HEK293 (cell line): ENCODE results near the gene DSCAML1.

ENCODE experiments used
- ZNF747 ChIP-seq: fragments of 450-650 bp; formaldehyde crosslinking; IDR thresholded peaks from 2 replicates; pipeline ENCODE4 v1.5.1; 2016; ENCODE audit warnings: missing biosample characterization, missing genetic modification characterization
- TF ChIP-seq, protein P1 (sequence below): fragments of 450-650 bp; IDR thresholded peaks from 2 replicates; pipeline ENCODE4 v1.5.1; 2018; ENCODE audit warnings: missing biosample characterization, missing genetic modification characterization
- TF ChIP-seq, protein P2 (sequence below): fragments of 450-650 bp; formaldehyde crosslinking; IDR thresholded peaks from 2 replicates; pipeline ENCODE4 v1.5.1; 2016; ENCODE audit warnings: missing biosample characterization, missing genetic modification characterization
- TF ChIP-seq, protein P3 (sequence below): fragments of 450-650 bp; formaldehyde crosslinking; IDR thresholded peaks from 2 replicates; pipeline ENCODE4 v1.5.1; 2017; ENCODE audit warnings: missing biosample characterization, mild to moderate bottlenecking, missing genetic modification characterization, moderate library complexity

DNA sequence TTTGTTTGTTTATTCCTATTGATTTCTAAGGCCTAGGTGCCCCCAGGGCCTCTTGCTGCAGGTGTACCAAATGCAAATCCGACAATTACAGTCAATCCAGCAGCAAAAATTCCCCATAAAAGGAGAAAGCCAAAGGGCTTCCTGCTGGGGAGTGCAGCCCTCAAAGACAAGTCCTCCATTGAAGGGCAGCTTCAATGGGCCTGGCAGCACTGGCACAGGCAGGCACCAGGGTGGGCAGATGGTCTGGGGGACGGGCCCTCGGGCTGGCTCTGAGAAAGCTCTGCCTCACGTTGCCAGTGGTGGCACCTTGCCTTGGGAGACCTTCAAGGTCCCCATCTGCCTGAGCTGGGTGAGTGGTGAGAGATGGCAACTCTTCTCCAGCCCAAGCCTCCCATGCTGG, 128.0 kb downstream of the DSCAML1 start:
- TF ChIP-seq, protein P1, sequence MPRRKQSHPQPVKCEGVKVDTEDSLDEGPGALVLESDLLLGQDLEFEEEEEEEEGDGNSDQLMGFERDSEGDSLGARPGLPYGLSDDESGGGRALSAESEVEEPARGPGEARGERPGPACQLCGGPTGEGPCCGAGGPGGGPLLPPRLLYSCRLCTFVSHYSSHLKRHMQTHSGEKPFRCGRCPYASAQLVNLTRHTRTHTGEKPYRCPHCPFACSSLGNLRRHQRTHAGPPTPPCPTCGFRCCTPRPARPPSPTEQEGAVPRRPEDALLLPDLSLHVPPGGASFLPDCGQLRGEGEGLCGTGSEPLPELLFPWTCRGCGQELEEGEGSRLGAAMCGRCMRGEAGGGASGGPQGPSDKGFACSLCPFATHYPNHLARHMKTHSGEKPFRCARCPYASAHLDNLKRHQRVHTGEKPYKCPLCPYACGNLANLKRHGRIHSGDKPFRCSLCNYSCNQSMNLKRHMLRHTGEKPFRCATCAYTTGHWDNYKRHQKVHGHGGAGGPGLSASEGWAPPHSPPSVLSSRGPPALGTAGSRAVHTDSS (tag by site-specific recombination): no peak
- TF ChIP-seq, protein P2, sequence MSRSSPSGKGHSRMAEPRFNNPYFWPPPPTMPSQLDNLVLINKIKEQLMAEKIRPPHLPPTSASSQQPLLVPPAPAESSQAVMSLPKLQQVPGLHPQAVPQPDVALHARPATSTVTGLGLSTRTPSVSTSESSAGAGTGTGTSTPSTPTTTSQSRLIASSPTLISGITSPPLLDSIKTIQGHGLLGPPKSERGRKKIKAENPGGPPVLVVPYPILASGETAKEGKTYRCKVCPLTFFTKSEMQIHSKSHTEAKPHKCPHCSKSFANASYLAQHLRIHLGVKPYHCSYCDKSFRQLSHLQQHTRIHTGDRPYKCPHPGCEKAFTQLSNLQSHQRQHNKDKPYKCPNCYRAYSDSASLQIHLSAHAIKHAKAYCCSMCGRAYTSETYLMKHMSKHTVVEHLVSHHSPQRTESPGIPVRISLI (tag by site-specific recombination): no peak
- no peak for TF ChIP-seq ZNF747 (tag by site-specific recombination)
- TF ChIP-seq, protein P3, sequence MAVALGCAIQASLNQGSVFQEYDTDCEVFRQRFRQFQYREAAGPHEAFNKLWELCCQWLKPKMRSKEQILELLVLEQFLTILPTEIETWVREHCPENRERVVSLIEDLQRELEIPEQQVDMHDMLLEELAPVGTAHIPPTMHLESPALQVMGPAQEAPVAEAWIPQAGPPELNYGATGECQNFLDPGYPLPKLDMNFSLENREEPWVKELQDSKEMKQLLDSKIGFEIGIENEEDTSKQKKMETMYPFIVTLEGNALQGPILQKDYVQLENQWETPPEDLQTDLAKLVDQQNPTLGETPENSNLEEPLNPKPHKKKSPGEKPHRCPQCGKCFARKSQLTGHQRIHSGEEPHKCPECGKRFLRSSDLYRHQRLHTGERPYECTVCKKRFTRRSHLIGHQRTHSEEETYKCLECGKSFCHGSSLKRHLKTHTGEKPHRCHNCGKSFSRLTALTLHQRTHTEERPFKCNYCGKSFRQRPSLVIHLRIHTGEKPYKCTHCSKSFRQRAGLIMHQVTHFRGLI: no peak
